Upper lobe of right lung (tissue), 1 donor: ENCODE results near the gene TBC1D22A. TPM values are rescaled to one million over a fixed set of nuclear protein-coding genes. Genes with fewer than 3 reads are reported as not detected.

Source experiments
- ATAC-seq: fragments of 200-7000 bp; cut with Tn5 transposase; one replicate; pipeline ENCODE4 v1.9.1; 2020; ENCODE audit warnings: mild to moderate bottlenecking, moderate library complexity
- DNase-seq: peaks from one replicate; pipeline ENCODE4 v3.0.0-alpha.2; 2020
- H3K27ac ChIP-seq: fragments of 200-600 bp; one replicate; pipeline ENCODE4 v1.8.0; 2022
- H3K27me3 ChIP-seq: fragments of 200-600 bp; one replicate; pipeline ENCODE4 v1.8.0; 2022; ENCODE audit warnings: mild to moderate bottlenecking
- H3K36me3 ChIP-seq: fragments of 200-600 bp; one replicate; pipeline ENCODE4 v1.8.0; 2022
- H3K4me1 ChIP-seq: fragments of 200-600 bp; one replicate; pipeline ENCODE4 v1.8.0; 2022
- H3K4me3 ChIP-seq: fragments of 200-600 bp; one replicate; pipeline ENCODE4 v1.8.0; 2022; ENCODE audit warnings: mild to moderate bottlenecking
- H3K9me3 ChIP-seq: fragments of 200-600 bp; one replicate; pipeline ENCODE4 v1.8.0; 2022
- CTCF ChIP-seq: fragments of 200-600 bp; IDR thresholded peaks from one replicate; pipeline ENCODE4 v1.8.0; 2022; ENCODE audit warnings: antibody characterized with exemption
- intact Hi-C: fragments of 100-400 bp; cut with DNase I; formaldehyde crosslinking; loops from one replicate; pipeline ENCODE4 v1.11.0; 2022
- total RNA-seq: library from RNA; stranded (reverse); fragmentation: NEBNext Ultra II Directional; extraction: Animal tissue kit (Norgen Biotek cat#: 25700); gene quantifications from one replicate; pipeline ENCODE4 v1.2.1, GENCODE V29; 2021
- donor health status: DM: no; HTN: yes; CAD: no; lungs with severe emphysema.

The TBC1D22A gene
- total RNA-seq, 1 donor from 2014 or later, result 31.3 TPM

GRCh38 chr22:47000256-47000655, 237.8 kb downstream of the TBC1D22A start:
- H3K36me3 ChIP-seq, result peaks cover 11% of the 10 kb centered on the region
- H3K4me3 ChIP-seq, result no peak overlapping the region
- no peak for ATAC-seq

GRCh38 chr22:47000888-47001287, 238.4 kb downstream of the TBC1D22A start:
- Histone ChIP-seq H3K4me1 (no peaks in the 10 kb centered on the region), H3K4me3 (no peak overlapping the region), H3K36me3 (peaks cover 9% of the 10 kb centered on the region), H3K27ac (no peak overlapping the region), H3K27me3 (no peaks in the 10 kb centered on the region), H3K9me3 (no peaks in the 10 kb centered on the region)
- ATAC-seq (no peak), DNase-seq (no peak)
- TF ChIP-seq CTCF, result no peak
- intact Hi-C loops, result no loop called here

More at GRCh38 chr22:47000256-47000655, 237.8 kb downstream of the TBC1D22A start:
- Histone ChIP-seq H3K4me1 (no peaks in the 10 kb centered on the region), H3K27ac (no peak overlapping the region), H3K27me3 (no peaks in the 10 kb centered on the region), H3K9me3 (no peaks in the 10 kb centered on the region)
- intact Hi-C loops, result no loop called here
- DNase-seq, result no peak
- no peak for TF ChIP-seq CTCF

- no peak overlapping the region for H3K27ac ChIP-seq
- H3K4me1 ChIP-seq, result no peaks in the 10 kb centered on the region
- intact Hi-C loops, result no loop called here
- no peaks in the 10 kb centered on the region for H3K27me3 ChIP-seq
- no peak for DNase-seq
- H3K36me3 ChIP-seq, result peaks cover 7% of the 10 kb centered on the region
- ATAC-seq, result no peak
- no peaks in the 10 kb centered on the region for H3K9me3 ChIP-seq
- TF ChIP-seq CTCF, result no peak
- no peak overlapping the region for H3K4me3 ChIP-seq
These were observed 238.8 kb downstream of the TBC1D22A start for GRCh38 chr22:47001288-47001687.

GRCh38 chr22:47002692-47003091, 240.2 kb downstream of the TBC1D22A start:
- no peak for DNase-seq
- Histone ChIP-seq H3K4me3 (no peak overlapping the region), H3K9me3 (no peaks in the 10 kb centered on the region), H3K36me3 (peaks cover 7% of the 10 kb centered on the region), H3K27ac (no peak overlapping the region), H3K4me1 (no peaks in the 10 kb centered on the region), H3K27me3 (no peaks in the 10 kb centered on the region)
- intact Hi-C loops, result no loop called here
- no peak for TF ChIP-seq CTCF
- ATAC-seq, result no peak

GRCh38 chr22:47005506-47006408, 243.3 kb downstream of the TBC1D22A start:
- H3K27me3 ChIP-seq, result no peaks in the 10 kb centered on the region
- peaks cover 7% of the 10 kb centered on the region for H3K36me3 ChIP-seq
- no peak overlapping the region for H3K27ac ChIP-seq
- intact Hi-C loops, result no loop called here
- no peaks in the 10 kb centered on the region for H3K4me1 ChIP-seq
- ATAC-seq (no peak), DNase-seq (no peak)
- H3K4me3 ChIP-seq, result no peak overlapping the region
- TF ChIP-seq CTCF, result no peak
- no peaks in the 10 kb centered on the region for H3K9me3 ChIP-seq
